Osteocyte (in vitro differentiated cells): ENCODE data around the gene RBMS1. TPM values are rescaled to one million over a fixed set of nuclear protein-coding genes. Genes with fewer than 3 reads are reported as not detected.

Experiments
- DNase-seq: peaks from one replicate; pipeline ENCODE4 v3.0.0; 2021; ENCODE audit warnings: mixed read lengths; ENCODE audit not compliant: unreplicated experiment; ENCODE audit errors: extremely low spot score
- H3K27ac Mint-ChIP-seq: one replicate; pipeline ENCODE4 v1.8.0; 2021; ENCODE audit warnings: mild to moderate bottlenecking, mixed read lengths; ENCODE audit not compliant: unreplicated experiment
- H3K27me3 Mint-ChIP-seq: one replicate; pipeline ENCODE4 v1.8.0; 2021; ENCODE audit warnings: mixed read lengths; ENCODE audit not compliant: unreplicated experiment
- H3K36me3 Mint-ChIP-seq: one replicate; pipeline ENCODE4 v1.8.0; 2021; ENCODE audit warnings: mixed read lengths; ENCODE audit not compliant: unreplicated experiment
- H3K4me1 Mint-ChIP-seq: one replicate; pipeline ENCODE4 v1.8.0; 2021; ENCODE audit warnings: mixed read lengths; ENCODE audit not compliant: unreplicated experiment
- H3K4me3 Mint-ChIP-seq: one replicate; pipeline ENCODE4 v1.8.0; 2021; ENCODE audit warnings: mild to moderate bottlenecking, moderate library complexity, mixed read lengths; ENCODE audit not compliant: unreplicated experiment
- H3K9me3 Mint-ChIP-seq: one replicate; pipeline ENCODE4 v1.8.0; 2021; ENCODE audit warnings: mixed read lengths; ENCODE audit not compliant: unreplicated experiment
- CTCF ChIP-seq: fragments of 200-600 bp; sonication (generic); IDR thresholded peaks from 2 replicates; pipeline ENCODE4 v1.5.0; 2021; ENCODE audit warnings: antibody characterized with exemption, mild to moderate bottlenecking, moderate library complexity
- total RNA-seq: library from RNA; stranded (reverse); gene quantifications from 2 replicates; pipeline ENCODE4 v1.2.1, GENCODE V29; 2021

Gene RBMS1
- total RNA-seq, 1 donor from 2014 or later, result 169 TPM

GRCh38 chr2:160512491-160512890, 18.9 kb upstream of the RBMS1 start:
- TF ChIP-seq CTCF, result no peak
- Mint-ChIP-seq H3K4me1 (peaks cover 6% of the 10 kb centered on the region), H3K27ac (no peak overlapping the region), H3K27me3 (no peaks in the 10 kb centered on the region), H3K4me3 (no peak overlapping the region), H3K36me3 (no peaks in the 10 kb centered on the region), H3K9me3 (no peaks in the 10 kb centered on the region)
- DNase-seq, result no peak

GRCh38 chr2:160510617-160511016, 17.0 kb upstream of the RBMS1 start:
- Mint-ChIP-seq H3K36me3 (no peaks in the 10 kb centered on the region), H3K4me3 (no peak overlapping the region), H3K27me3 (no peaks in the 10 kb centered on the region), H3K4me1 (no peaks in the 10 kb centered on the region), H3K9me3 (no peaks in the 10 kb centered on the region), H3K27ac (no peak overlapping the region)
- no peak for TF ChIP-seq CTCF
- no peak for DNase-seq

GRCh38 chr2:160509016-160509415, 15.4 kb upstream of the RBMS1 start:
- Mint-ChIP-seq H3K4me3 (no peak overlapping the region), H3K9me3 (no peaks in the 10 kb centered on the region), H3K27ac (no peak overlapping the region), H3K4me1 (peaks cover 10% of the 10 kb centered on the region), H3K36me3 (no peaks in the 10 kb centered on the region), H3K27me3 (no peaks in the 10 kb centered on the region)
- no peak for TF ChIP-seq CTCF
- no peak for DNase-seq

- Mint-ChIP-seq H3K36me3 (no peaks in the 10 kb centered on the region), H3K27me3 (no peaks in the 10 kb centered on the region), H3K4me3 (no peak overlapping the region), H3K9me3 (no peaks in the 10 kb centered on the region), H3K4me1 (peaks cover 10% of the 10 kb centered on the region), H3K27ac (no peak overlapping the region)
- no peak for DNase-seq
- no peak for TF ChIP-seq CTCF
These were observed 13.9 kb upstream of the RBMS1 start for GRCh38 chr2:160507464-160507863.

GRCh38 chr2:160507046-160507407, 13.4 kb upstream of the RBMS1 start:
- Mint-ChIP-seq H3K27ac (no peak overlapping the region), H3K4me3 (no peak overlapping the region), H3K27me3 (no peaks in the 10 kb centered on the region), H3K36me3 (no peaks in the 10 kb centered on the region), H3K9me3 (no peaks in the 10 kb centered on the region), H3K4me1 (peaks cover 10% of the 10 kb centered on the region)
- no peak for TF ChIP-seq CTCF
- DNase-seq, result no peak
